Glutamatergic neuron (in vitro differentiated cells): ENCODE measurements around the gene CYP1A2. TPM values are rescaled to one million over a fixed set of nuclear protein-coding genes. Genes with fewer than 3 reads are reported as not detected.

ENCODE experiments used
- DNase-seq: peaks from one replicate; pipeline ENCODE4 v3.0.0; 2022
- H3K27ac Mint-ChIP-seq: one replicate; pipeline ENCODE4 v1.8.0; 2020; ENCODE audit warnings: mild to moderate bottlenecking, mixed read lengths, inconsistent platforms; ENCODE audit not compliant: unreplicated experiment
- H3K27me3 Mint-ChIP-seq: one replicate; pipeline ENCODE4 v1.8.0; 2020; ENCODE audit warnings: mild to moderate bottlenecking, moderate library complexity, mixed read lengths, inconsistent platforms; ENCODE audit not compliant: unreplicated experiment
- H3K36me3 Mint-ChIP-seq: one replicate; pipeline ENCODE4 v1.8.0; 2020; ENCODE audit warnings: mild to moderate bottlenecking, mixed read lengths, inconsistent platforms; ENCODE audit not compliant: unreplicated experiment
- H3K4me1 Mint-ChIP-seq: one replicate; pipeline ENCODE4 v1.8.0; 2020; ENCODE audit warnings: mild to moderate bottlenecking, low read depth, mixed read lengths, inconsistent platforms; ENCODE audit not compliant: unreplicated experiment
- H3K4me3 Mint-ChIP-seq: one replicate; pipeline ENCODE4 v1.8.0; 2020; ENCODE audit warnings: mild to moderate bottlenecking, mixed read lengths, inconsistent platforms; ENCODE audit not compliant: unreplicated experiment
- H3K9me3 Mint-ChIP-seq: one replicate; pipeline ENCODE4 v1.8.0; 2020; ENCODE audit warnings: mild to moderate bottlenecking, moderate library complexity, mixed read lengths, inconsistent platforms; ENCODE audit not compliant: unreplicated experiment
- total RNA-seq: library from RNA; stranded (reverse); fragmentation: NEBNext Ultra II Directional; extraction: Animal tissue kit (Norgen Biotek cat#: 25700); gene quantifications from one replicate; pipeline ENCODE4 v1.2.1, GENCODE V29; 2021; ENCODE audit not compliant: unreplicated experiment
- TF ChIP-seq, protein P1 (sequence below): fragments of 200-600 bp; sonication (generic); IDR thresholded peaks from one replicate; pipeline ENCODE4 v1.5.0; 2021; ENCODE audit not compliant: partially characterized antibody, unreplicated experiment

The CYP1A2 gene
- total RNA-seq, 1 donor from 2014 or later = not detected

DNA sequence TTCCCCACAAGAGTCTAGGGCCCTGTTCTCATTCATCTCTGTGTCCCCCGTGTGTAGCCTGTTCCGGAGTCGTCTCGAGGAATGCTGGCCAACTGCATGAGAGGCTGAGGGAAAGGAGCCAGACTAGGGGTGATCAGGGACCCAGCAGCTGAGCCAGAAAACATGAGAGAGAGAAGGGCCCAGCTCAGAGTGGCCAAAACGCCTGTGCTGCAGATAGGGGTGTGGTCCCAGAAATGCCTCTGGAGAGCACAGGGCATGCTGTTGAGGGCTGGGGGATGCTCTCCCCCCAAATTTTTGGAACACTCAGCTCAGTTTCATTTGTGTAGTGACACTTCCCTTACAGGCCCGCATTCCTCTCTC is 14.1 kb downstream of the CYP1A2 start:
- Mint-ChIP-seq H3K4me1 (peaks cover 3% of the 10 kb centered on the region), H3K27me3 (no peaks in the 10 kb centered on the region), H3K27ac (no peak overlapping the region), H3K36me3 (no peaks in the 10 kb centered on the region), H3K4me3 (no peak overlapping the region), H3K9me3 (no peaks in the 10 kb centered on the region)
- TF ChIP-seq, protein P1, sequence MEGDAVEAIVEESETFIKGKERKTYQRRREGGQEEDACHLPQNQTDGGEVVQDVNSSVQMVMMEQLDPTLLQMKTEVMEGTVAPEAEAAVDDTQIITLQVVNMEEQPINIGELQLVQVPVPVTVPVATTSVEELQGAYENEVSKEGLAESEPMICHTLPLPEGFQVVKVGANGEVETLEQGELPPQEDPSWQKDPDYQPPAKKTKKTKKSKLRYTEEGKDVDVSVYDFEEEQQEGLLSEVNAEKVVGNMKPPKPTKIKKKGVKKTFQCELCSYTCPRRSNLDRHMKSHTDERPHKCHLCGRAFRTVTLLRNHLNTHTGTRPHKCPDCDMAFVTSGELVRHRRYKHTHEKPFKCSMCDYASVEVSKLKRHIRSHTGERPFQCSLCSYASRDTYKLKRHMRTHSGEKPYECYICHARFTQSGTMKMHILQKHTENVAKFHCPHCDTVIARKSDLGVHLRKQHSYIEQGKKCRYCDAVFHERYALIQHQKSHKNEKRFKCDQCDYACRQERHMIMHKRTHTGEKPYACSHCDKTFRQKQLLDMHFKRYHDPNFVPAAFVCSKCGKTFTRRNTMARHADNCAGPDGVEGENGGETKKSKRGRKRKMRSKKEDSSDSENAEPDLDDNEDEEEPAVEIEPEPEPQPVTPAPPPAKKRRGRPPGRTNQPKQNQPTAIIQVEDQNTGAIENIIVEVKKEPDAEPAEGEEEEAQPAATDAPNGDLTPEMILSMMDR = no peak
- DNase-seq = no peak

DNA sequence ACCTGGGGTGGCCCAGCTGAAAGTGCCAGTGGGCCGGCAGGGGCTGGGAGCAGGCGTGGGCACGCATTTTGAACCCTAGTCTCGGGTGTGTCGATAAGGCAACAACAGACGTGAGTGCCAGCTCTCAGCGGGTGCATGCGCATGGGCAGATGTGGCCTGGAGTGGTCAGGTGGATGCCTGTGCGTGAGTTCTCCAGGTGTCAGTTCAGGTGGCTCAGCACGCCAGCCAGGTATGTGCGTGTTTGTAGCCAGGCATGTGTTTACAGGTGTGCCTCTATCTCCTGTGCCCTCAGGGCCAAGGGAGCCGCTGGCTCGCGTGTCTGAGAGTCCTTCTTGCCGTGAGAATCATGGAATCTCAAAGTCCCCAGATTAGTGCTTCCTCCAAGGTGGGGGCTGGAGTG is 14.8 kb downstream of the CYP1A2 start:
- H3K27me3 Mint-ChIP-seq = no peaks in the 10 kb centered on the region
- TF ChIP-seq, protein P1 = no peak
- peaks cover 3% of the 10 kb centered on the region for H3K4me1 Mint-ChIP-seq
- DNase-seq = no peak
- H3K4me3 Mint-ChIP-seq = no peak overlapping the region
- no peaks in the 10 kb centered on the region for H3K9me3 Mint-ChIP-seq
- no peak overlapping the region for H3K27ac Mint-ChIP-seq
- no peaks in the 10 kb centered on the region for H3K36me3 Mint-ChIP-seq

DNA sequence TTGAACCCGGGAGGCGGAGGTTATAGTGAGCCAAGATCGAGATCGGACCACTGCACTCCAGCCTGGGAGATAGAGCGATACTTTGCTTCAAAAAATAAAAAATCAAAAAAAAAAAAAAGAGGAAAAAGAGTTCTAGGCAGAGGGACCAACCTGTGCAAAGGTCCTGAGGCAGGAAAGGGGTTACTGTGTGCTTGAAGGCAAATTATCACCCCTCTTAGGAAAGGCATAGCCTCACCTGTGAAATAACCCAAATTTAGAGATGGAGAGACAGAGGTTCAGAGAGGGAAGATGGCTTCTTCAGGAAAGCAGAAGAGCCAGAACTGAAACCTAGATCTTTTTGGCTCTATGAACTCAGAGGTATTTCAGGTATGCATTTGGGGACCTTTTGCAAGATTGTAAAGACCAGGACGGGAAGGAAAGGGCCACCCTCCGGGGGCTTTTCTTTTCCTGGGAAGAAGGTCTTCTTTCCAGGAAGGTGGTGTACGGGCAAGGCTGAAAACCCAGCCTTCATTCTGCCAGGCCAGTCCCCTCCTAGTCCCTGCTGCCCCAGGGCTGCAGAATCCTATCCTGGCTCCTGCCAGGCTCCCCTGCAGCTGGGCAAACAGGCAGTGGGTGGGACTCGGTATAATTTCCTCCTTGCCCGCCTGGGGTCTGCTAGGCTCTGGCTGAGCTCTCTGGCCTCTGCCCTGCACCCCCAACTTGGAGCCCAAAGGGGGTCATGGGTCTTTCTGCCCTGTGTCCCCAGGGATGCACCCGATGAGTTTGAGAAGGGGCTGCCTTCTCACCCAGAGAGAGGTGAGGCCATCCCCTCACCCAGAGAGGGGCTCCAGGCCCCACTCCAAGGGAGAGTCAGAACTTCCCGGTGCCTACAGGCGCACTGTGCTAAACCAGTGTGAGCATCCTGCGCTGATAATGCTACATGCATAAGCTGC is 18.8 kb downstream of the CYP1A2 start:
- Mint-ChIP-seq H3K4me3 (no peak overlapping the region), H3K36me3 (no peaks in the 10 kb centered on the region), H3K4me1 (peaks cover 4% of the 10 kb centered on the region), H3K9me3 (no peaks in the 10 kb centered on the region), H3K27ac (no peak overlapping the region), H3K27me3 (peaks cover 3% of the 10 kb centered on the region)
- TF ChIP-seq, protein P1 = no peak
- no peak for DNase-seq

DNA sequence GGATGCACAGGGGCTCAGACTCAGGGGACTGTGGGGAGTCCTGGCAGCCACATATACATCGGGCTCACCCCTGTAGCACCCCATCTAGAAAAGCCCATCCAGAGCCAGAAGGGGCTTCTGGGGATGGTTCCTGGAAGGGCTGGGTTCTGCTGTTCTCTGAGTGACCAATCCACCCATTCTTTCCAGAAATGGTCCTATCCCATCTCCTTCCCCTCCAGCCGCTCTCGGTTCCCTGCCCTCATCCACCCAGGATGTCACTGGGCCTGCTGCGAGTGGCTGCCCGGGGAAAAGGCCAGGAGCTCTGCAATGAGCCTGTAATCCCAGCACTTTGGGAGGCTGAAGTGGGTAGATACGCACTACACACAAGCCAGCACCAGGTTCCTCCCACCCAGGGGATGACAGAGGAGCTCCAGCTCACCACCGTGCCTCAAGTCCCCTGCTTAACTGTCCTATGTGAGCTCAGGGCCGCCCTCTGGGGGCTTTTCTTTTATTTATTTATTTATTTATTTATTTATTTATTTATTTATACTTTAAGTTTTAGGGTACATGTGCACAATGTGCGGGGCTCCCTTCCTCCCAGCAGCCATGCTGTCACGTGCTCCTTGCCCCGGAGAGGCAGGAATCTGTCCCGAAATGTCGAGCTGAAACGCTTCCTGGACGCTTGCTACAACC is 19.6 kb downstream of the CYP1A2 start:
- H3K27ac Mint-ChIP-seq = no peak overlapping the region
- H3K9me3 Mint-ChIP-seq = no peaks in the 10 kb centered on the region
- H3K36me3 Mint-ChIP-seq = no peaks in the 10 kb centered on the region
- peaks cover 4% of the 10 kb centered on the region for H3K4me1 Mint-ChIP-seq
- peaks cover 5% of the 10 kb centered on the region for H3K27me3 Mint-ChIP-seq
- TF ChIP-seq, protein P1 = no peak
- H3K4me3 Mint-ChIP-seq = peak overlapping the region; percentile 17
- no peak for DNase-seq
